ENCODE measurements around the gene ATXN1.
"Not testable (repeated sequence)": the region's sequence is repeated elsewhere in the genome, so short reads cannot be mapped to it uniquely, and the experiment has no call there.

ATXN1 gene

GRCh38 chr6:16430391-16431089 is 330.7 kb downstream of the ATXN1 start:
- DNase-seq = no peak

- no peak for DNase-seq
Measured at GRCh38 chr6:16429669-16430068, 331.6 kb downstream of the ATXN1 start.

- DNase-seq = no peak
Measured at GRCh38 chr6:16427124-16427523, 334.1 kb downstream of the ATXN1 start.

GRCh38 chr6:16425881-16426615 is 335.2 kb downstream of the ATXN1 start:
- DNase-seq = no peak

GRCh38 chr6:16421462-16421960 is 339.7 kb downstream of the ATXN1 start:
- DNase-seq = no peak

- no peak for DNase-seq
Measured at GRCh38 chr6:16420715-16421461, 340.4 kb downstream of the ATXN1 start.

- no peak for DNase-seq
Measured at GRCh38 chr6:16420337-16420714, 340.9 kb downstream of the ATXN1 start.

GRCh38 chr6:16419636-16420336 is 341.5 kb downstream of the ATXN1 start:
- DNase-seq = no peak

GRCh38 chr6:16418151-16418550 is 343.1 kb downstream of the ATXN1 start:
- no peak for DNase-seq

GRCh38 chr6:16415677-16416076 is 345.6 kb downstream of the ATXN1 start:
- no peak for DNase-seq

- DNase-seq = no peak
Measured at GRCh38 chr6:16414205-16414604, 347.1 kb downstream of the ATXN1 start.

- no peak for DNase-seq
Measured at GRCh38 chr6:16413399-16413798, 347.9 kb downstream of the ATXN1 start.

- DNase-seq = no peak
Measured at GRCh38 chr6:16412982-16413381, 348.3 kb downstream of the ATXN1 start.

GRCh38 chr6:16412171-16412570 is 349.1 kb downstream of the ATXN1 start:
- no peak for DNase-seq

GRCh38 chr6:16409531-16410441 is 351.5 kb downstream of the ATXN1 start:
- no peak for DNase-seq

GRCh38 chr6:16408766-16409165 is 352.5 kb downstream of the ATXN1 start:
- DNase-seq = no peak

GRCh38 chr6:16406966-16407365 is 354.3 kb downstream of the ATXN1 start:
- no peak for DNase-seq

- DNase-seq = not testable (repeated sequence)
Measured at GRCh38 chr6:16406538-16406937, 354.7 kb downstream of the ATXN1 start.

GRCh38 chr6:16405375-16405774 is 355.9 kb downstream of the ATXN1 start:
- DNase-seq = no peak

GRCh38 chr6:16404456-16404855 is 356.8 kb downstream of the ATXN1 start:
- DNase-seq = no peak

- no peak for DNase-seq
Measured at GRCh38 chr6:16403831-16404230, 357.4 kb downstream of the ATXN1 start.

GRCh38 chr6:16402581-16402900 is 358.7 kb downstream of the ATXN1 start:
- no peak for DNase-seq
